ENCODE results near the gene TBX2. TPM values are rescaled to one million over a fixed set of nuclear protein-coding genes. Genes with fewer than 3 reads are reported as not detected.

Gene TBX2
- total and polyA plus RNA-seq, 2 of the 13 experiments (the other 11 are each of a cell fraction or from before 2014, with no cell fraction given), result 2.8 to 15.3 TPM

DNA sequence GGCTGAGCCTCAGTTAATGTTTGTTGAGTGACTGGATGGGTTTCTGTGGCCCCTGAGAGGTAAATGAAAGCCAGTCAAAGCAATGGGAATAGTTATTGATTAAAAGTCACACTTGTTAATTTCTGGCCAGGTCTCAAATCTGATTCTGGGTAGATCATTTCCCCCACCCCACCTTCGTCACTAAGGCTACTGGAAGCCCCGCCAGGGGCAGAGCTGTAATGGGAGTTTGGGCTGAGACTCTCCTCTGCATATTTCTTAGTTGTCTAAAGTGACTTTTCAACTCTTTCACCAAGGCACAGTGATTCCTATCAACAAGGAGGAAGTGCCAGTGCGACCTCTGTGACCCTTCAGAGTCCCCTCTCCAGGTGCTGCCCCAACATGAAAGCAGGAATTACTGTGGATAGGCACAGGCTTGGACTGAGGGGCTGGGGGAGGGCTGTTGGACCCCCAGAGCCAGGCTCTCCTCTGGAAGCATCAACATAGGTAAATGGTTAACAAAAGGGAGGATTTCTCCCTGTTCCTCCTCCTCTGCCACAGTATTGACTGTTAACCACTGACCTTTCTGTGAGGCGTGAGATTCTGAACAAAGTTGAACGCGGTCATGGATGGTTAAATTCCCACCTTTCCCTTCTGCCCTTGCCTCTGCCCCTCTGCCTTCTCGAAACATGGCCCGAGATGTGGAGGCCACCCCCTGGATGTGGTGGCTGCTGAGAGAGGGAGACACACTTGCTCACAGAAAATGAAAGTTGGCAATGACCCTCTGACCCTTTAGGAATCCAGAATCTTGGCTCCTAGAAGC lies 20.8 kb upstream of the TBX2 start (continued):
- TF ChIP-seq ZNF644 (CRISPR knock-in tag; IDR thresholded peaks at IDR 0.05; ENCODE audit: low read depth) (0 out of 2 replicates have a peak, but pooled peaks have one; percentile 7), HOXA9 (CRISPR knock-in tag; IDR thresholded peaks at IDR 0.05; ENCODE audit: borderline replicate concordance) (no peak), TCF7 (IDR thresholded peaks at IDR 0.05; ENCODE audit: low read depth) (0 out of 2 replicates have a peak, but pooled peaks have one; percentile 12), HNRNPH1 (optimal IDR thresholded peaks at IDR 0.05; ENCODE audit: low read depth, low read length) (no peak), CEBPB (IDR thresholded peaks at IDR 0.05; ENCODE audit: borderline replicate concordance, low read depth, low read length) (no peak), GTF2F1 (IDR thresholded peaks at IDR 0.05; ENCODE audit: low read length) (no peak), ZNF564 (CRISPR knock-in tag; IDR thresholded peaks at IDR 0.05) (no peak), RFXANK (CRISPR knock-in tag; IDR thresholded peaks at IDR 0.05) (no peak), ELF4 (CRISPR knock-in tag; IDR thresholded peaks at IDR 0.05; ENCODE audit: borderline replicate concordance) (no peak), CEBPG (CRISPR knock-in tag; IDR thresholded peaks at IDR 0.05) (0 out of 2 replicates have a peak, but pooled peaks have one; percentile 2), SAP130 (CRISPR knock-in tag; IDR thresholded peaks at IDR 0.05; ENCODE audit: low read depth) (0 out of 2 replicates have a peak, but pooled peaks have one; percentile 17), ZNF546 (CRISPR knock-in tag; conservative IDR thresholded peaks at IDR 0.05) (0 out of 2 replicates have a peak, but pooled peaks have one; percentile 46), RELA (CRISPR knock-in tag; IDR thresholded peaks at IDR 0.05) (no peak)
- TF ChIP-seq, protein P1, sequence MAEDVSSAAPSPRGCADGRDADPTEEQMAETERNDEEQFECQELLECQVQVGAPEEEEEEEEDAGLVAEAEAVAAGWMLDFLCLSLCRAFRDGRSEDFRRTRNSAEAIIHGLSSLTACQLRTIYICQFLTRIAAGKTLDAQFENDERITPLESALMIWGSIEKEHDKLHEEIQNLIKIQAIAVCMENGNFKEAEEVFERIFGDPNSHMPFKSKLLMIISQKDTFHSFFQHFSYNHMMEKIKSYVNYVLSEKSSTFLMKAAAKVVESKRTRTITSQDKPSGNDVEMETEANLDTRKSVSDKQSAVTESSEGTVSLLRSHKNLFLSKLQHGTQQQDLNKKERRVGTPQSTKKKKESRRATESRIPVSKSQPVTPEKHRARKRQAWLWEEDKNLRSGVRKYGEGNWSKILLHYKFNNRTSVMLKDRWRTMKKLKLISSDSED (CRISPR knock-in tag; IDR thresholded peaks at IDR 0.05), result no peak
- TF ChIP-seq, protein P2, sequence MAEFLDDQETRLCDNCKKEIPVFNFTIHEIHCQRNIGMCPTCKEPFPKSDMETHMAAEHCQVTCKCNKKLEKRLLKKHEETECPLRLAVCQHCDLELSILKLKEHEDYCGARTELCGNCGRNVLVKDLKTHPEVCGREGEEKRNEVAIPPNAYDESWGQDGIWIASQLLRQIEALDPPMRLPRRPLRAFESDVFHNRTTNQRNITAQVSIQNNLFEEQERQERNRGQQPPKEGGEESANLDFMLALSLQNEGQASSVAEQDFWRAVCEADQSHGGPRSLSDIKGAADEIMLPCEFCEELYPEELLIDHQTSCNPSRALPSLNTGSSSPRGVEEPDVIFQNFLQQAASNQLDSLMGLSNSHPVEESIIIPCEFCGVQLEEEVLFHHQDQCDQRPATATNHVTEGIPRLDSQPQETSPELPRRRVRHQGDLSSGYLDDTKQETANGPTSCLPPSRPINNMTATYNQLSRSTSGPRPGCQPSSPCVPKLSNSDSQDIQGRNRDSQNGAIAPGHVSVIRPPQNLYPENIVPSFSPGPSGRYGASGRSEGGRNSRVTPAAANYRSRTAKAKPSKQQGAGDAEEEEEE (CRISPR knock-in tag; IDR thresholded peaks at IDR 0.05; ENCODE audit: borderline replicate concordance), result no peak
- TF ChIP-seq, protein P3, sequence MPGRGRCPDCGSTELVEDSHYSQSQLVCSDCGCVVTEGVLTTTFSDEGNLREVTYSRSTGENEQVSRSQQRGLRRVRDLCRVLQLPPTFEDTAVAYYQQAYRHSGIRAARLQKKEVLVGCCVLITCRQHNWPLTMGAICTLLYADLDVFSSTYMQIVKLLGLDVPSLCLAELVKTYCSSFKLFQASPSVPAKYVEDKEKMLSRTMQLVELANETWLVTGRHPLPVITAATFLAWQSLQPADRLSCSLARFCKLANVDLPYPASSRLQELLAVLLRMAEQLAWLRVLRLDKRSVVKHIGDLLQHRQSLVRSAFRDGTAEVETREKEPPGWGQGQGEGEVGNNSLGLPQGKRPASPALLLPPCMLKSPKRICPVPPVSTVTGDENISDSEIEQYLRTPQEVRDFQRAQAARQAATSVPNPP (CRISPR knock-in tag; IDR thresholded peaks at IDR 0.05), result no peak
- TF ChIP-seq, protein P4, sequence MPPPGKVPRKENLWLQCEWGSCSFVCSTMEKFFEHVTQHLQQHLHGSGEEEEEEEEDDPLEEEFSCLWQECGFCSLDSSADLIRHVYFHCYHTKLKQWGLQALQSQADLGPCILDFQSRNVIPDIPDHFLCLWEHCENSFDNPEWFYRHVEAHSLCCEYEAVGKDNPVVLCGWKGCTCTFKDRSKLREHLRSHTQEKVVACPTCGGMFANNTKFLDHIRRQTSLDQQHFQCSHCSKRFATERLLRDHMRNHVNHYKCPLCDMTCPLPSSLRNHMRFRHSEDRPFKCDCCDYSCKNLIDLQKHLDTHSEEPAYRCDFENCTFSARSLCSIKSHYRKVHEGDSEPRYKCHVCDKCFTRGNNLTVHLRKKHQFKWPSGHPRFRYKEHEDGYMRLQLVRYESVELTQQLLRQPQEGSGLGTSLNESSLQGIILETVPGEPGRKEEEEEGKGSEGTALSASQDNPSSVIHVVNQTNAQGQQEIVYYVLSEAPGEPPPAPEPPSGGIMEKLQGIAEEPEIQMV (CRISPR knock-in tag; IDR thresholded peaks at IDR 0.05; ENCODE audit: low read depth), result no peak
- TF ChIP-seq, protein P5, sequence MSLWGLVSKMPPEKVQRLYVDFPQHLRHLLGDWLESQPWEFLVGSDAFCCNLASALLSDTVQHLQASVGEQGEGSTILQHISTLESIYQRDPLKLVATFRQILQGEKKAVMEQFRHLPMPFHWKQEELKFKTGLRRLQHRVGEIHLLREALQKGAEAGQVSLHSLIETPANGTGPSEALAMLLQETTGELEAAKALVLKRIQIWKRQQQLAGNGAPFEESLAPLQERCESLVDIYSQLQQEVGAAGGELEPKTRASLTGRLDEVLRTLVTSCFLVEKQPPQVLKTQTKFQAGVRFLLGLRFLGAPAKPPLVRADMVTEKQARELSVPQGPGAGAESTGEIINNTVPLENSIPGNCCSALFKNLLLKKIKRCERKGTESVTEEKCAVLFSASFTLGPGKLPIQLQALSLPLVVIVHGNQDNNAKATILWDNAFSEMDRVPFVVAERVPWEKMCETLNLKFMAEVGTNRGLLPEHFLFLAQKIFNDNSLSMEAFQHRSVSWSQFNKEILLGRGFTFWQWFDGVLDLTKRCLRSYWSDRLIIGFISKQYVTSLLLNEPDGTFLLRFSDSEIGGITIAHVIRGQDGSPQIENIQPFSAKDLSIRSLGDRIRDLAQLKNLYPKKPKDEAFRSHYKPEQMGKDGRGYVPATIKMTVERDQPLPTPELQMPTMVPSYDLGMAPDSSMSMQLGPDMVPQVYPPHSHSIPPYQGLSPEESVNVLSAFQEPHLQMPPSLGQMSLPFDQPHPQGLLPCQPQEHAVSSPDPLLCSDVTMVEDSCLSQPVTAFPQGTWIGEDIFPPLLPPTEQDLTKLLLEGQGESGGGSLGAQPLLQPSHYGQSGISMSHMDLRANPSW (CRISPR knock-in tag; IDR thresholded peaks at IDR 0.05; ENCODE audit: borderline replicate concordance), result no peak
- TF ChIP-seq, protein P6, sequence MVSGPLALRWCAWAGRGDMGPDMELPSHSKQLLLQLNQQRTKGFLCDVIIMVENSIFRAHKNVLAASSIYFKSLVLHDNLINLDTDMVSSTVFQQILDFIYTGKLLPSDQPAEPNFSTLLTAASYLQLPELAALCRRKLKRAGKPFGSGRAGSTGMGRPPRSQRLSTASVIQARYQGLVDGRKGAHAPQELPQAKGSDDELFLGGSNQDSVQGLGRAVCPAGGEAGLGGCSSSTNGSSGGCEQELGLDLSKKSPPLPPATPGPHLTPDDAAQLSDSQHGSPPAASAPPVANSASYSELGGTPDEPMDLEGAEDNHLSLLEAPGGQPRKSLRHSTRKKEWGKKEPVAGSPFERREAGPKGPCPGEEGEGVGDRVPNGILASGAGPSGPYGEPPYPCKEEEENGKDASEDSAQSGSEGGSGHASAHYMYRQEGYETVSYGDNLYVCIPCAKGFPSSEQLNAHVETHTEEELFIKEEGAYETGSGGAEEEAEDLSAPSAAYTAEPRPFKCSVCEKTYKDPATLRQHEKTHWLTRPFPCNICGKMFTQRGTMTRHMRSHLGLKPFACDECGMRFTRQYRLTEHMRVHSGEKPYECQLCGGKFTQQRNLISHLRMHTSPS (CRISPR knock-in tag; IDR thresholded peaks at IDR 0.05; ENCODE audit: low read depth), result no peak
